GM12878 (cell line): ENCODE data around the gene CDCA7L. TPM values are rescaled to one million over a fixed set of nuclear protein-coding genes. Genes with fewer than 3 reads are reported as not detected.

Experiments
- ATAC-seq: fragments of 200-7000 bp; cut with Tn5 transposase; 3 replicates; pipeline ENCODE4 v1.9.1; 2020; ENCODE audit warnings: mild to moderate bottlenecking, moderate library complexity
- BruUV-seq: library from RNA; stranded (reverse); fragments of 400-500 nt; replicated peaks from 2 replicates; lab custom pipeline; 2021; lab: Mats Ljungman, UMichigan
- CTCF ChIA-PET: fragments of 300-600 bp; sonication (Branson Sonifier 250); formaldehyde crosslinking; extraction: SDS; loops from one replicate; lab custom pipeline; 2021; ENCODE audit warnings: inconsistent platforms; lab: Yijun Ruan, JAX
- POLR2A ChIA-PET: fragments of 350-600 bp; formaldehyde crosslinking; extraction: SDS; loops from one replicate; lab custom pipeline; 2021; ENCODE audit warnings: inconsistent platforms; lab: Charles Lee
- RAD21 ChIA-PET: fragments of 300-600 bp; sonication (Branson Sonifier 250); formaldehyde crosslinking; loops from one replicate; lab custom pipeline; 2023; ENCODE audit warnings: antibody characterized with exemption; ENCODE audit not compliant: unreplicated experiment; lab: Charles Lee
- SMC1A ChIA-PET: fragments of 300-600 bp; sonication (Branson Sonifier 250); formaldehyde crosslinking; loops from one replicate; lab custom pipeline; 2023; ENCODE audit not compliant: unreplicated experiment, uncharacterized antibody; lab: Charles Lee
- DNase-seq: peaks from one replicate; pipeline ENCODE4 v3.0.0-alpha.2; 2011; ENCODE audit warnings: low read depth, low spot score
- FAIRE-seq: peaks from 3 replicates; lab custom pipeline; 2011; peaks lifted over from hg19 to GRCh38; lab: Jason Lieb, UNC
- H2AFZ ChIP-seq: 2 replicates; pipeline ENCODE4 v1.6.0; 2011; ENCODE audit warnings: low read depth, low read length, control low read depth; ENCODE audit not compliant: control insufficient read depth
- H3K27ac ChIP-seq: 2 replicates; pipeline ENCODE4 v1.5.1; 2011; ENCODE audit warnings: control low read depth; ENCODE audit not compliant: control insufficient read depth, insufficient read depth
- H3K27me3 ChIP-seq, 2 experiments: replicated peaks in 1 of 2; 2 replicates each; pipeline versions ENCODE4 v1.6.0 to v1.6.1; 2011; ENCODE audit warnings: low read length in 1 of 2; ENCODE audit not compliant: control insufficient read depth in 2 of 2, insufficient read depth in 2 of 2
- H3K36me3 ChIP-seq, 2 experiments: 2 replicates each; pipeline ENCODE4 v1.5.1; 2011; ENCODE audit warnings: low read length in 1 of 2; ENCODE audit not compliant: control insufficient read depth in 2 of 2, insufficient read depth in 2 of 2
- H3K4me1 ChIP-seq: 2 replicates; pipeline ENCODE4 v1.6.1; 2011; ENCODE audit warnings: mild to moderate bottlenecking, low read length, moderate library complexity, mixed read lengths; ENCODE audit not compliant: control insufficient read depth, insufficient read depth
- H3K4me2 ChIP-seq: 2 replicates; pipeline ENCODE4 v1.6.0; 2011; ENCODE audit warnings: control low read depth; ENCODE audit not compliant: control insufficient read depth, insufficient read depth
- H3K4me3 ChIP-seq: fragments of 200-600 bp; sonication (generic); 2 replicates; pipeline ENCODE4 v1.5.1; 2016
- H3K79me2 ChIP-seq: 2 replicates; pipeline ENCODE4 v1.6.0; 2011; ENCODE audit warnings: low read length; ENCODE audit not compliant: control insufficient read depth, insufficient read depth
- H3K9ac ChIP-seq: 2 replicates; pipeline ENCODE4 v1.8.0; 2011; ENCODE audit warnings: low read length, control low read depth, mixed read lengths; ENCODE audit not compliant: control insufficient read depth, insufficient read depth
- H3K9me3 ChIP-seq: replicated peaks from 3 replicates; pipeline ENCODE4 v1.5.1; 2011; ENCODE audit warnings: mild to moderate bottlenecking, low read length; ENCODE audit not compliant: control insufficient read depth, insufficient read depth
- H4K20me1 ChIP-seq: 2 replicates; pipeline ENCODE4 v1.6.0; 2011; ENCODE audit not compliant: control insufficient read depth, insufficient read depth
- BHLHE40 ChIP-seq, 2 experiments: fragments of 450-650 bp in 1 of 2; IDR thresholded peaks; 2 replicates each; pipeline ENCODE4 v1.6.1; 2011 to 2017; ENCODE audit warnings: low read depth in 2 of 2, borderline replicate concordance in 1 of 2, improper control_type of control experiment in 1 of 2, low read length in 1 of 2, mild to moderate bottlenecking in 1 of 2
- CHD2 ChIP-seq: IDR thresholded peaks from 2 replicates; pipeline ENCODE4 v1.6.1; 2011; ENCODE audit warnings: low read depth, low read length, improper control_type of control experiment, borderline replicate concordance
- CHD4 ChIP-seq: fragments of 200-600 bp; sonication (generic); IDR thresholded peaks from 2 replicates; pipeline ENCODE4 v1.6.1; 2016; ENCODE audit warnings: mild to moderate bottlenecking
- HCFC1 ChIP-seq: fragments of 150-350 bp; IDR thresholded peaks from 2 replicates; pipeline ENCODE4 v1.6.1; 2014; ENCODE audit warnings: low read length
- JUNB ChIP-seq: IDR thresholded peaks from 2 replicates; pipeline ENCODE4 v1.6.1; 2016; ENCODE audit warnings: antibody characterized with exemption, mild to moderate bottlenecking
- KAT2A ChIP-seq: conservative IDR thresholded peaks from 2 replicates; pipeline ENCODE4 v1.6.1; 2011; ENCODE audit warnings: low read depth, low read length; ENCODE audit not compliant: control insufficient read depth
- KLF5 ChIP-seq: fragments of 450-650 bp; IDR thresholded peaks from 2 replicates; pipeline ENCODE4 v1.6.1; 2014; ENCODE audit warnings: mild to moderate bottlenecking; ENCODE audit not compliant: partially characterized antibody
- MEF2B ChIP-seq: fragments of 450-650 bp; IDR thresholded peaks from 2 replicates; pipeline ENCODE4 v1.6.1; 2018; ENCODE audit warnings: mild to moderate bottlenecking, moderate library complexity; ENCODE audit not compliant: partially characterized antibody, poor library complexity, severe bottlenecking
- MTA3 ChIP-seq: IDR thresholded peaks from 2 replicates; pipeline ENCODE4 v1.6.1; 2012; ENCODE audit warnings: low read length, inconsistent platforms, borderline replicate concordance
- NR2F1 ChIP-seq: fragments of 450-650 bp; conservative IDR thresholded peaks from 2 replicates; pipeline ENCODE4 v1.6.1; 2017; ENCODE audit warnings: mild to moderate bottlenecking
- PML ChIP-seq: IDR thresholded peaks from 2 replicates; pipeline ENCODE4 v1.6.1; 2012; ENCODE audit warnings: low read length, inconsistent platforms
- POLR2A ChIP-seq: IDR thresholded peaks from 2 replicates; pipeline ENCODE4 v1.6.1; 2011; ENCODE audit warnings: low read depth, mild to moderate bottlenecking, low read length
- POLR2AphosphoS2 ChIP-seq: IDR thresholded peaks from 2 replicates; pipeline ENCODE4 v1.6.1; 2011; ENCODE audit warnings: low read depth, mild to moderate bottlenecking, low read length, improper control_type of control experiment, moderate library complexity
- RELA ChIP-seq: fragments of 450-650 bp; IDR thresholded peaks from 2 replicates; pipeline ENCODE4 v1.8.0; 2014; ENCODE audit warnings: borderline replicate concordance; ENCODE audit not compliant: partially characterized antibody
- SUZ12 ChIP-seq: fragments of 200-600 bp; sonication (generic); IDR thresholded peaks from one replicate; pipeline ENCODE4 v1.6.1; 2018; ENCODE audit warnings: antibody characterized with exemption, mild to moderate bottlenecking; ENCODE audit not compliant: unreplicated experiment
- ZNF24 ChIP-seq: fragments of 450-650 bp; IDR thresholded peaks from 2 replicates; pipeline ENCODE4 v1.6.1; 2017; ENCODE audit warnings: antibody characterized with exemption, mild to moderate bottlenecking
- WGBS: methylation state at CpG from one replicate; pipeline ENCODE4 v1.1.6; 2016; ENCODE audit warnings: low lambda C conversion rate; ENCODE audit not compliant: insufficient replicate concordance, insufficient coverage; ENCODE audit errors: missing lambda C conversion rate; 5-methylcytosine and 5-hydroxymethylcytosine counted together
- in situ Hi-C: fragments of 300-500 bp; cut with MboI; formaldehyde crosslinking; loops from 9 replicates; pipeline ENCODE4 v1.14.3; 2018; ENCODE audit warnings: mixed read lengths
- intact Hi-C: fragments of 100-400 bp; cut with micrococcal nuclease; formaldehyde crosslinking; loops from one replicate; pipeline ENCODE4 v1.14.2; 2022; ENCODE audit not compliant: unreplicated experiment
- polyA plus RNA-seq, 11 experiments: library from polyadenylated mRNA; depleted of rRNA in 4 of 11; unstranded in 6 of 11; stranded (reverse) in 5 of 11; fragments of >200 nt; fragmentation: Nextera tagmentation in 4 of 11; fragmentation: Illumina TruSeq in 1 of 11; extraction: Ambion mirVana in 4 of 11; extraction: Trizol in 1 of 11; gene quantifications; 1 replicate in 1 of 11; 2 replicates in 10 of 11; pipeline versions ENCODE4 v1.2.1 to v1.2.3, GENCODE V29; 2011 to 2016; ENCODE audit warnings: inconsistent platforms in 2 of 11, missing spikeins in 2 of 11, low read depth in 1 of 11
- total RNA-seq, 4 experiments: library from RNA; depleted of rRNA in 3 of 4; stranded (reverse); fragments of >200 nt in 3 of 4; fragmentation: Illumina TruSeq in 1 of 4; extraction: Trizol in 1 of 4; gene quantifications; 2 replicates each; pipeline versions ENCODE4 v1.2.1 to v1.2.3, GENCODE V29; 2013 to 2021
- TF ChIP-seq, protein P1 (sequence below): fragments of 450-650 bp; conservative IDR thresholded peaks from 2 replicates; pipeline ENCODE4 v1.6.1; 2017; ENCODE audit warnings: mild to moderate bottlenecking, moderate library complexity

The CDCA7L gene
- total and polyA plus RNA-seq, 10 of the 15 experiments (the other 5 are each of a cell fraction or from before 2014, with no cell fraction given): 30.3 to 92.2 (median 68.5) TPM

DNA sequence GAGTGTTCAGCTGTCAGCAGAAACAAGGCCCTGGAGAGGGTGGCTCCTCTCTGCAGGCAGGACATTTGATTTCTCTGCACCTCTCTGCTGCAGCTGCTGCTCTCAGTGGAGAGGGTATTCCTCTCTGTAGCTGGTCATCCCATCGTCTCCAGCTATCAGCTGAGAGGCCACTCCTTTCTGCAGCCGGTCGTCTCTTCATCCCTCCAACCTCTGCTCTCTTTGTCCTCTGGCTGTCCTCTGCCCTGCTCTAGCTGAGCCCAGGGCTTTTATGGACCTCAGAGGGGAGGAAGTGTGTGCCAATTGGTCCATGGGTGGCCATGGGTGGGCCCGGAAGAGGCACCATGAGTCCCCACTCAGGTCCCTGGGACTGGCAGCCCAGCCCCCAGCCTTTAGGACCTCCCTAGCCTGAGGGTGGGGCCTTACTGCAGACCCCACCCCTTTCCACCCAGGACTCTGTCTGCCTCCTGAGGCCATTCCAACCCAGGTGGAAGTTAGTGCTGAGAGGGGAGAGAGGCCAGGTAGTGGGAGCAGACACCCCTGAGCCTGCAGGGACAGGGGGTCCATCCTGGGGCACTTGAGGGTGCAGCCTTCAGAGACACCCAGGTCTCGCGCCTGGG, 26.2 kb upstream of the CDCA7L start:
- no TSS peak for BruUV-seq
- H3K9ac ChIP-seq: no peak overlapping the region
- in situ Hi-C loops (no loop called here), intact Hi-C loops (no loop called here)
- H2AFZ ChIP-seq: no peak overlapping the region
- ChIA-PET POLR2A (no interaction called here), RAD21 (no interaction called here), SMC1A (no interaction called here), CTCF (interaction anchor here (0.6 kb wide), 1 partner anchor 471 kb away, joined by 3 read pairs; no protein-coding TSS in a partner anchor)
- ATAC-seq: no peak
- H3K9me3 ChIP-seq: no peaks in the 10 kb centered on the region; the same call in 2 of the 3 replicates
- H3K36me3 ChIP-seq: no peaks in the 10 kb centered on the region
- no peak for FAIRE-seq
- no peaks in the 10 kb centered on the region for H3K79me2 ChIP-seq
- H3K27ac ChIP-seq: no peak overlapping the region
- H3K4me3 ChIP-seq: no peak overlapping the region
- no peak overlapping the region for H3K4me2 ChIP-seq
- no peak for DNase-seq
- H4K20me1 ChIP-seq: no peaks in the 10 kb centered on the region
- H3K4me1 ChIP-seq: peaks cover 9% of the 10 kb centered on the region
- 88% methylated on average over 6 of the region's 6 CpGs for WGBS
- TF ChIP-seq MTA3 (no peak), JUNB (no peak), ZNF24 (no peak)
- H3K27me3 ChIP-seq: 0 out of 4 replicates have a peak, but pooled peaks cover 0 to 2% of the 10 kb centered on the region in 2 experiments

GRCh38 chr7:21969822-21970221, 24.1 kb upstream of the CDCA7L start:
- CTCF ChIA-PET: interaction anchor here (0.9 to 3.0 kb wide), 5 partner anchors 8 to 30 kb away, joined by 3 to 10 read pairs (median 3); no protein-coding TSS in a partner anchor
- intact Hi-C loops: no loop called here
- no TSS peak for BruUV-seq

More at GRCh38 chr7:21969822-21970221, 24.1 kb upstream of the CDCA7L start:
- ChIA-PET SMC1A (interaction anchor here (1.1 to 7.8 kb wide), 5 partner anchors 15 to 66 kb away, joined by 3 to 96 read pairs (median 4); partner anchors contain the start of gene CDCA7L), RAD21 (no interaction called here), POLR2A (interaction anchor here (0.5 to 1.1 kb wide), 2 partner anchors 10 to 29 kb away, joined by 3 read pairs; no protein-coding TSS in a partner anchor)
- Histone ChIP-seq H3K79me2 (no peaks in the 10 kb centered on the region), H3K36me3 (no peaks in the 10 kb centered on the region), H2AFZ (no peak overlapping the region), H3K27me3 (0 out of 4 replicates have a peak, but pooled peaks cover 0 to 2% of the 10 kb centered on the region in 2 experiments), H3K9ac (no peak overlapping the region), H3K4me3 (no peak overlapping the region), H3K27ac (no peak overlapping the region), H4K20me1 (no peaks in the 10 kb centered on the region), H3K4me2 (no peak overlapping the region), H3K4me1 (peaks cover 24% of the 10 kb centered on the region), H3K9me3 (no peaks in the 10 kb centered on the region; the same call in 2 of the 3 replicates)
- TF ChIP-seq CHD4: no peak
- TF ChIP-seq BHLHE40 (IDR thresholded peaks at IDR 0.05; ENCODE audit: borderline replicate concordance in 1 of 2, low read depth in 2 of 2, low read length in 1 of 2): no peak
- no peak for TF ChIP-seq CHD2
- TF ChIP-seq POLR2A: no peak
- TF ChIP-seq PML: no peak
- TF ChIP-seq RELA: no peak
- no peak for TF ChIP-seq SUZ12
- no peak for TF ChIP-seq KLF5
- TF ChIP-seq NR2F1: no peak
- no peak for TF ChIP-seq MEF2B
- no peak for TF ChIP-seq POLR2AphosphoS2
- no peak for TF ChIP-seq HCFC1
- no peak for TF ChIP-seq KAT2A
- TF ChIP-seq, protein P1, sequence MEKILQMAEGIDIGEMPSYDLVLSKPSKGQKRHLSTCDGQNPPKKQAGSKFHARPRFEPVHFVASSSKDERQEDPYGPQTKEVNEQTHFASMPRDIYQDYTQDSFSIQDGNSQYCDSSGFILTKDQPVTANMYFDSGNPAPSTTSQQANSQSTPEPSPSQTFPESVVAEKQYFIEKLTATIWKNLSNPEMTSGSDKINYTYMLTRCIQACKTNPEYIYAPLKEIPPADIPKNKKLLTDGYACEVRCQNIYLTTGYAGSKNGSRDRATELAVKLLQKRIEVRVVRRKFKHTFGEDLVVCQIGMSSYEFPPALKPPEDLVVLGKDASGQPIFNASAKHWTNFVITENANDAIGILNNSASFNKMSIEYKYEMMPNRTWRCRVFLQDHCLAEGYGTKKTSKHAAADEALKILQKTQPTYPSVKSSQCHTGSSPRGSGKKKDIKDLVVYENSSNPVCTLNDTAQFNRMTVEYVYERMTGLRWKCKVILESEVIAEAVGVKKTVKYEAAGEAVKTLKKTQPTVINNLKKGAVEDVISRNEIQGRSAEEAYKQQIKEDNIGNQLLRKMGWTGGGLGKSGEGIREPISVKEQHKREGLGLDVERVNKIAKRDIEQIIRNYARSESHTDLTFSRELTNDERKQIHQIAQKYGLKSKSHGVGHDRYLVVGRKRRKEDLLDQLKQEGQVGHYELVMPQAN: no peak
- FAIRE-seq: no peak
- ATAC-seq: no peak
- in situ Hi-C loops: no loop called here
- no peak for DNase-seq
